HCT116 (cell line): ENCODE data around the gene TMEM61. TPM values are rescaled to one million over a fixed set of nuclear protein-coding genes. Genes with fewer than 3 reads are reported as not detected.

Source experiments
- ATAC-seq: fragments of 200-7000 bp; cut with Tn5 transposase; 2 replicates; pipeline ENCODE4 v1.9.1; 2020; ENCODE audit warnings: mild to moderate bottlenecking, moderate library complexity
- BruUV-seq: library from RNA; stranded (reverse); fragments of 400-500 nt; replicated peaks from 2 replicates; lab custom pipeline; 2021; lab: Mats Ljungman, UMichigan
- CTCF ChIA-PET: fragments of 300-600 bp; sonication (Branson Sonifier 250); formaldehyde crosslinking; loops from one replicate; lab custom pipeline; 2021; ENCODE audit warnings: antibody characterized with exemption; lab: Charles Lee
- POLR2A ChIA-PET: fragments of 300-600, 350-600 bp; sonication (Branson Sonifier 250); formaldehyde crosslinking; loops from one replicate; lab custom pipeline; 2021; ENCODE audit warnings: antibody characterized with exemption; lab: Charles Lee
- RAD21 ChIA-PET, 2 experiments: fragments of 300-600 bp; sonication (Branson Sonifier 250); formaldehyde crosslinking; loops; one replicate each; lab custom pipeline; 2023; ENCODE audit warnings: low total read pairs in 2 of 2; ENCODE audit not compliant: uncharacterized antibody in 2 of 2, unreplicated experiment in 2 of 2, low non-redundant PET in 1 of 2; lab: Charles Lee
- DNase-seq: peaks from one replicate; pipeline ENCODE4 v3.0.0-alpha.2; 2010; ENCODE audit warnings: low read depth, low spot score
- H2AFZ ChIP-seq: fragments of 200-600 bp; shearing (Covaris generic), sonication (generic); 2 replicates; pipeline ENCODE4 v1.6.1; 2017; ENCODE audit warnings: low read depth, mixed run types, mixed read lengths, antibody characterized with exemption, low read length; ENCODE audit not compliant: poor library complexity, severe bottlenecking
- H3K27ac ChIP-seq: 2 replicates; pipeline ENCODE4 v1.5.1; 2012; ENCODE audit warnings: low read depth, low read length
- H3K27me3 ChIP-seq: fragments of 200-600 bp; sonication (generic); 2 replicates; pipeline ENCODE4 v1.6.1; 2016; ENCODE audit warnings: mixed run types, low read length, mixed read lengths; ENCODE audit not compliant: insufficient read depth
- H3K36me3 ChIP-seq, 2 experiments: fragments of 200-500 bp in 1 of 2; fragments of 200-600 bp in 1 of 2; sonication (Bioruptor generic) in 1 of 2; sonication (generic) in 1 of 2; 2 replicates each; pipeline versions ENCODE4 v1.5.1 to v1.6.1; 2014 to 2016; ENCODE audit warnings: low read length in 2 of 2, inconsistent platforms in 1 of 2, mixed read lengths in 1 of 2, mixed run types in 1 of 2; ENCODE audit not compliant: insufficient read depth in 2 of 2, control insufficient read depth in 1 of 2
- H3K4me1 ChIP-seq, 2 experiments: fragments of 200-600 bp in 1 of 2; sonication (generic) in 1 of 2; 2 replicates each; pipeline versions ENCODE4 v1.5.1 to v1.6.1; 2012 to 2017; ENCODE audit warnings: low read length in 2 of 2, inconsistent platforms in 1 of 2, mild to moderate bottlenecking in 1 of 2, mixed read lengths in 1 of 2, mixed run types in 1 of 2, moderate library complexity in 1 of 2; ENCODE audit not compliant: insufficient read depth in 2 of 2, control insufficient read depth in 1 of 2
- H3K4me2 ChIP-seq: fragments of 200-600 bp; sonication (generic); 2 replicates; pipeline ENCODE4 v1.6.1; 2017; ENCODE audit warnings: mixed run types, low read length, mixed read lengths
- H3K4me3 ChIP-seq, 2 experiments: fragments of 200-600 bp in 1 of 2; sonication (generic) in 1 of 2; replicated peaks in 1 of 2; 2 replicates each; pipeline ENCODE4 v1.5.1; 2011 to 2016; ENCODE audit warnings: low read length in 2 of 2, control low read depth in 1 of 2, low read depth in 1 of 2, mild to moderate bottlenecking in 1 of 2, mixed read lengths in 1 of 2, mixed run types in 1 of 2
- H3K79me2 ChIP-seq: fragments of 200-600 bp; sonication (generic); 2 replicates; pipeline ENCODE4 v1.6.1; 2017; ENCODE audit warnings: mild to moderate bottlenecking, mixed run types, low read length, moderate library complexity, mixed read lengths; ENCODE audit not compliant: insufficient read depth
- H3K9ac ChIP-seq: fragments of 200-600 bp; sonication (generic); 2 replicates; pipeline ENCODE4 v1.6.1; 2016; ENCODE audit warnings: low read length, mixed read lengths
- H3K9me2 ChIP-seq: fragments of 200-600 bp; sonication (generic), shearing (Covaris generic); 2 replicates; pipeline ENCODE4 v1.6.1; 2017; ENCODE audit warnings: mixed run types, mild to moderate bottlenecking, moderate library complexity; ENCODE audit not compliant: insufficient read depth
- H3K9me3 ChIP-seq, 2 experiments: fragments of 200-500 bp in 1 of 2; fragments of 200-600 bp in 1 of 2; sonication (Bioruptor generic) in 1 of 2; sonication (generic) in 1 of 2; 2 replicates each; pipeline ENCODE4 v1.6.1; 2014 to 2017; ENCODE audit warnings: low read length in 2 of 2, mixed read lengths in 2 of 2, inconsistent platforms in 1 of 2, low read depth in 1 of 2, mild to moderate bottlenecking in 1 of 2, mixed run types in 1 of 2, moderate library complexity in 1 of 2; ENCODE audit not compliant: control insufficient read depth in 1 of 2, insufficient read depth in 1 of 2
- H4K20me1 ChIP-seq: fragments of 200-600 bp; sonication (generic), shearing (Covaris generic); 2 replicates; pipeline ENCODE4 v1.6.1; 2017; ENCODE audit warnings: mixed run types, mild to moderate bottlenecking, moderate library complexity; ENCODE audit not compliant: insufficient read depth
- CEBPB ChIP-seq: IDR thresholded peaks from 2 replicates; pipeline ENCODE4 v1.6.1; 2012; ENCODE audit warnings: low read depth
- FOSL1 ChIP-seq: IDR thresholded peaks from 2 replicates; pipeline ENCODE4 v1.6.1; 2012; ENCODE audit warnings: low read depth
- RAD21 ChIP-seq: IDR thresholded peaks from 2 replicates; pipeline ENCODE4 v1.6.1; 2012; ENCODE audit warnings: low read depth, mild to moderate bottlenecking
- SP1 ChIP-seq: IDR thresholded peaks from 2 replicates; pipeline ENCODE4 v1.6.1; 2012; ENCODE audit warnings: low read depth
- YY1 ChIP-seq: IDR thresholded peaks from 2 replicates; pipeline ENCODE4 v1.6.1; 2011; ENCODE audit warnings: low read length, low read depth, moderate library complexity, mild to moderate bottlenecking; ENCODE audit not compliant: insufficient replicate concordance; ENCODE audit errors: extremely low read depth
- intact Hi-C: fragments of 100-400 bp; cut with micrococcal nuclease; formaldehyde crosslinking; loops from 2 replicates; pipeline ENCODE4 v1.10.0; 2022
- total RNA-seq: library from RNA; stranded (reverse); gene quantifications from one replicate; pipeline ENCODE4 v1.2.1, GENCODE V29; 2021; ENCODE audit not compliant: unreplicated experiment

The TMEM61 gene
- total RNA-seq, 1 experiment from 2014 or later, result 4.4 TPM

GRCh38 chr1:54965624-54966340, 14.6 kb upstream of the TMEM61 start:
- intact Hi-C loops, result no loop called here
- H3K36me3 ChIP-seq, result no peaks in the 10 kb centered on the region
- H4K20me1 ChIP-seq, result no peaks in the 10 kb centered on the region
- peak; percentile 35 for DNase-seq
- POLR2A ChIA-PET, result interaction anchor here (1.1 kb wide), 1 partner anchor 12 kb away, joined by 4 read pairs; no protein-coding TSS in a partner anchor
- BruUV-seq, result no TSS peak
- H2AFZ ChIP-seq, result peak overlapping the region; percentile 89
- no peaks in the 10 kb centered on the region for H3K79me2 ChIP-seq
- RAD21 ChIA-PET, result no interaction called here
- H3K4me1 ChIP-seq, result peaks cover 10 to 35% of the 10 kb centered on the region in 2 experiments
- H3K9me3 ChIP-seq, result no peaks in the 10 kb centered on the region
- ATAC-seq, result peak; percentile 84
- TF ChIP-seq CEBPB (no peak), RAD21 (no peak), SP1 (peak; percentile 26; the same call in 1 of the 2 replicates), YY1 (no peak)
- no peak overlapping the region; the same call in 1 of the 2 replicates for H3K9ac ChIP-seq
- CTCF ChIA-PET, result interaction anchor here (0.7 to 1.9 kb wide), 4 partner anchors 15 to 56 kb away, joined by 3 to 11 read pairs (median 5); no protein-coding TSS in a partner anchor
- H3K9me2 ChIP-seq, result no peaks in the 10 kb centered on the region
- no peaks in the 10 kb centered on the region for H3K27me3 ChIP-seq
- H3K4me2 ChIP-seq, result peak overlapping the region; percentile 24
- no peak overlapping the region for H3K4me3 ChIP-seq
- no peak overlapping the region for H3K27ac ChIP-seq

GRCh38 chr1:54967372-54967771, 13.1 kb upstream of the TMEM61 start:
- Histone ChIP-seq H3K4me3 (no peak overlapping the region), H3K9me2 (no peaks in the 10 kb centered on the region), H3K9ac (no peak overlapping the region), H2AFZ (no peak overlapping the region), H3K27me3 (no peaks in the 10 kb centered on the region), H3K9me3 (no peaks in the 10 kb centered on the region), H4K20me1 (no peaks in the 10 kb centered on the region), H3K79me2 (no peaks in the 10 kb centered on the region), H3K27ac (no peak overlapping the region), H3K36me3 (no peaks in the 10 kb centered on the region), H3K4me1 (peaks cover 21 to 51% of the 10 kb centered on the region in 2 experiments), H3K4me2 (peak overlapping the region; percentile 40)
- RAD21 ChIA-PET, result no interaction called here
- ATAC-seq (no peak), DNase-seq (no peak)
- BruUV-seq, result no TSS peak
- intact Hi-C loops, result no loop called here
- TF ChIP-seq FOSL1 (0 out of 2 replicates have a peak, but pooled peaks have one; percentile 14), YY1 (no peak)
- POLR2A ChIA-PET, result no interaction called here
- CTCF ChIA-PET, result no interaction called here
